ENCODE measurements around the gene MARCHF5.
"Not testable (repeated sequence)": the region's sequence is repeated elsewhere in the genome, so short reads cannot be mapped to it uniquely, and the experiment has no call there.

- not testable (repeated sequence) for TF ChIP-seq CTCF (IDR thresholded peaks at IDR 0.05 in 4 of 5, conservative IDR thresholded peaks at IDR 0.05 in 1 of 5); POLR2A (IDR thresholded peaks at IDR 0.05)
Observed at GRCh38 chr10:92402234-92402633, 111.3 kb downstream of the MARCHF5 start.

Data from gastrocnemius medialis (tissue), 4 donors.